NT2/D1 (cell line): ENCODE results near the gene MAPK13.

Experiments used
- DNase-seq: peaks from one replicate; pipeline ENCODE4 v3.0.0-alpha.2; 2011; ENCODE audit warnings: low read depth, low spot score
- H3K27me3 ChIP-seq: 2 replicates; pipeline ENCODE4 v1.6.0; 2011; ENCODE audit warnings: mild to moderate bottlenecking; ENCODE audit not compliant: insufficient read length, insufficient read depth
- H3K36me3 ChIP-seq: 2 replicates; pipeline ENCODE4 v1.6.1; 2011; ENCODE audit warnings: mild to moderate bottlenecking, low read length, mixed read lengths; ENCODE audit not compliant: insufficient read depth, insufficient read length
- H3K4me1 ChIP-seq: 2 replicates; pipeline ENCODE4 v1.5.1; 2011; ENCODE audit not compliant: insufficient read depth, insufficient read length
- H3K4me3 ChIP-seq: 2 replicates; pipeline ENCODE4 v1.5.1; 2011; ENCODE audit warnings: low read depth; ENCODE audit not compliant: insufficient read length
- H3K9ac ChIP-seq: 2 replicates; pipeline ENCODE4 v1.6.0; 2011; ENCODE audit warnings: low read depth; ENCODE audit not compliant: insufficient read length
- H3K9me3 ChIP-seq: 2 replicates; pipeline ENCODE4 v1.5.1; 2011; ENCODE audit warnings: mild to moderate bottlenecking, low read length; ENCODE audit not compliant: insufficient read depth
- SUZ12 ChIP-seq: IDR thresholded peaks from 2 replicates; pipeline ENCODE4 v1.6.1; 2011; ENCODE audit not compliant: insufficient read length, insufficient read depth; ENCODE audit errors: extremely low read depth
- YY1 ChIP-seq: IDR thresholded peaks from 2 replicates; pipeline ENCODE4 v1.6.1; 2011; ENCODE audit not compliant: insufficient read length, insufficient read depth
- ZNF274 ChIP-seq: IDR thresholded peaks from 2 replicates; pipeline ENCODE4 v1.6.1; 2011; ENCODE audit warnings: mild to moderate bottlenecking, low read depth, low read length

Gene MAPK13

GRCh38 chr6:36104836-36105235, 25.5 kb upstream of the MAPK13 start:
- H3K36me3 ChIP-seq: peaks cover 56% of the 10 kb centered on the region
- DNase-seq: no peak
- no peaks in the 10 kb centered on the region for H3K9me3 ChIP-seq
- H3K27me3 ChIP-seq: no peaks in the 10 kb centered on the region
- no peak overlapping the region for H3K4me3 ChIP-seq
- no peaks in the 10 kb centered on the region for H3K4me1 ChIP-seq
- TF ChIP-seq ZNF274: no peak
- TF ChIP-seq SUZ12: no peak
- H3K9ac ChIP-seq: no peak overlapping the region

GRCh38 chr6:36109092-36109491, 21.2 kb upstream of the MAPK13 start:
- Histone ChIP-seq H3K36me3 (peaks cover 40% of the 10 kb centered on the region), H3K9me3 (no peaks in the 10 kb centered on the region), H3K9ac (no peak overlapping the region), H3K4me1 (peaks cover 6% of the 10 kb centered on the region), H3K27me3 (no peaks in the 10 kb centered on the region), H3K4me3 (no peak overlapping the region)
- no peak for DNase-seq
- no peak for TF ChIP-seq SUZ12
- no peak for TF ChIP-seq YY1

- no peak for TF ChIP-seq YY1
- TF ChIP-seq SUZ12: no peak
- TF ChIP-seq ZNF274: no peak
- Histone ChIP-seq H3K9me3 (no peaks in the 10 kb centered on the region), H3K9ac (no peak overlapping the region), H3K4me3 (no peak overlapping the region), H3K27me3 (no peaks in the 10 kb centered on the region), H3K4me1 (peaks cover 6% of the 10 kb centered on the region), H3K36me3 (peaks cover 40% of the 10 kb centered on the region)
- no peak for DNase-seq
Observed at GRCh38 chr6:36110050-36110449, 20.3 kb upstream of the MAPK13 start.

GRCh38 chr6:36110863-36111262, 19.4 kb upstream of the MAPK13 start:
- peaks cover 6% of the 10 kb centered on the region for H3K4me1 ChIP-seq
- H3K9ac ChIP-seq: no peak overlapping the region
- peaks cover 36% of the 10 kb centered on the region for H3K36me3 ChIP-seq

GRCh38 chr6:36111526-36111925, 18.8 kb upstream of the MAPK13 start:
- TF ChIP-seq ZNF274 (no peak), YY1 (no peak)
- Histone ChIP-seq H3K36me3 (peaks cover 36% of the 10 kb centered on the region), H3K9me3 (no peaks in the 10 kb centered on the region), H3K27me3 (no peaks in the 10 kb centered on the region), H3K4me1 (peaks cover 6% of the 10 kb centered on the region), H3K9ac (no peak overlapping the region), H3K4me3 (no peak overlapping the region)
- DNase-seq: no peak

More at GRCh38 chr6:36110863-36111262, 19.4 kb upstream of the MAPK13 start:
- Histone ChIP-seq H3K9me3 (no peaks in the 10 kb centered on the region), H3K27me3 (no peaks in the 10 kb centered on the region), H3K4me3 (no peak overlapping the region)
- DNase-seq: no peak
- no peak for TF ChIP-seq YY1
- TF ChIP-seq ZNF274: no peak
- no peak for TF ChIP-seq SUZ12

GRCh38 chr6:36113049-36113448, 17.3 kb upstream of the MAPK13 start:
- TF ChIP-seq ZNF274: no peak
- TF ChIP-seq SUZ12: no peak
- no peak for TF ChIP-seq YY1
- H3K4me3 ChIP-seq: no peak overlapping the region
- H3K36me3 ChIP-seq: peaks cover 28% of the 10 kb centered on the region
- DNase-seq: no peak
- no peak overlapping the region for H3K9ac ChIP-seq
- no peaks in the 10 kb centered on the region for H3K9me3 ChIP-seq
- H3K4me1 ChIP-seq: peaks cover 6% of the 10 kb centered on the region
- no peaks in the 10 kb centered on the region for H3K27me3 ChIP-seq

- no peak overlapping the region for H3K9ac ChIP-seq
- H3K4me3 ChIP-seq: no peak overlapping the region
- DNase-seq: no peak
- H3K36me3 ChIP-seq: peaks cover 21% of the 10 kb centered on the region
- no peaks in the 10 kb centered on the region for H3K9me3 ChIP-seq
- TF ChIP-seq ZNF274 (no peak), YY1 (no peak), SUZ12 (no peak)
- peaks cover 6% of the 10 kb centered on the region for H3K4me1 ChIP-seq
- no peaks in the 10 kb centered on the region for H3K27me3 ChIP-seq
Observed at GRCh38 chr6:36113703-36114102, 16.6 kb upstream of the MAPK13 start.

- peaks cover 6% of the 10 kb centered on the region for H3K4me1 ChIP-seq
- TF ChIP-seq SUZ12: no peak
- TF ChIP-seq ZNF274: no peak
- TF ChIP-seq YY1: no peak
- no peaks in the 10 kb centered on the region for H3K27me3 ChIP-seq
- H3K9me3 ChIP-seq: no peaks in the 10 kb centered on the region
- no peak overlapping the region for H3K9ac ChIP-seq
- no peak for DNase-seq
- peaks cover 11% of the 10 kb centered on the region for H3K36me3 ChIP-seq
- H3K4me3 ChIP-seq: no peak overlapping the region
Observed at GRCh38 chr6:36114798-36115408, 15.4 kb upstream of the MAPK13 start.
